ENCODE results near the gene NOL3. TPM values are rescaled to one million over a fixed set of nuclear protein-coding genes. Genes with fewer than 3 reads are reported as not detected.

Gene NOL3
- total RNA-seq, 1 experiment from 2014 or later: 14.1 TPM

DNA sequence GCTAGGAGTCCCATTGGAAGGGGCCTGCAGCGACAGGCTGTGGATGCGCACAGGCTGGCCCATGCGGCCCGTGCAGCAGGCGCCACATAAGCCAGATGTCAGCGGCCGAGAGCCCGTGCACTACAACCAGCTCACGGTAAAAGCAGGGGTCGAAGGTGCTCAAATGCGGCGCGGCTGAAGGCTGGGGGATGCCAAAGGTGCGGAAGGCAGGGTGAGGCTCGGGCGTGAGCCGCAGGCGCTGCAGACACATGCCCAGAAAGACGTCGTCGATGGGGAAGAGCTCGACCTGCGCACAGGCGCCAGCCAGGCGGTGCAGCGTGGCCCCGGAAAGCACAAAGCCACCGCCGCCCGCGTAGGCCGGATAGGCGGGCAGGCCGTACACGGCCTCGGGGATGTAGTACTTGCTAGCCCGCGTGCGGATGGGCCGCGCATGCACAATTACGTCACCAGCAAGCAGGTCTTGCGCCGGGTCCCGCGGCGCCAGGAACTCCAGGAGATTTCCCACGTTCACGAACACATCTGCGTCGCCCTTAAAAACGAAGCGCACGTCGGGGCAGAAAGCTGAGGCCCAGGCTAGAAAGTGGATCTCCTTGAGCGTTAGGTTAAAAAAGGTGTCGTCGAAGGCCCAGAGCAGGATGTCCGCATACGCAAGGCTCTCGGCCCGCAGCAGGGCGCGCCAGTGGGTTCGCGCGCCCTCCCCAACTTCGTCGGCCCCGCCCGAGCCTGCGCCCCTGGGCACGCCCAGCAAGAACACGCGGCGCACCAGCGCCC lies 20.9 kb upstream of the NOL3 start:
- Histone ChIP-seq H3K36me3 (peaks cover 25% of the 10 kb centered on the region; the same call in 1 of the 2 replicates), H3K4me3 (no peak overlapping the region)
- DNase-seq: no peak

DNA sequence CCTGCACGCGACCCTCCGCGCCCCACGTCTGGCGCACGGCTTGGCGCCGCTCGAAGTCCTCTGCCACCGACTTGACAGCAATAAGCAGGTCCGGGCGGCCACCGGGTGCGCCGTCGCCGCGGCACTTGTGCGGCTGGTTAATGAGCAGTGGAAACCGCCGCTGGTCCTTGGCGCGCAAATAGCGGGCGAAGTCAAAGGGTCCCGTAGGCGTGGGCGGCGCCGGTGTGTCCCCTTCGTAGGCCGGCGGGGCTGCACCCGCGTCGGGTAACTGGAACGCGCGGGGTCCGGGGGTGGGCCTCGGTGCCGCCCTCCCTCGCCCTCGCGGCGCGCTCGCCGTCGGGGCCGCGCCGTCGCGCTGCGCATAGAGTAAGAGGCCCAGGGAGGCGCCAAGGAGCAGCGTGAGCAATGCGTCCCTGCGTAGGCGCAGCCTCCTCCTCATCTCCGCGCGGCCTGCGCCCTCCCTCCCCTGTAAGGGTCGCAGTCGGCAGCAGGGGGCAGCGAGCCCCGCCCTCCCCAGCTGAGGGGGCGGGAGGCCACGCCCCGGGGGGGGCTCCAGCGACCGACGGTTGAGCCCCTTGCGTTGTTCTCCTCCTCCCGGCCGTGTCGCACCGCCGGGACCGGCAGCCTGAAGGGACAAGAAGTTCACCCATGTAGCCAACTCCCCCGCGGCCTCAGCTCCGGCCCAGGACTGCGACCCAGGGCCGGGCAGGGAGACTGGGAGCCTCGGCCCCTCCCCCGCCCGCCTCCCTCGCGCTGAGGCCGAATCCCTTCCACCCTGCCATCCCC lies 20.1 kb upstream of the NOL3 start:
- H3K4me1 ChIP-seq: peaks cover 6% of the 10 kb centered on the region; the same call in 1 of the 2 replicates
- no peaks in the 10 kb centered on the region for H3K9me3 ChIP-seq (replicated peaks)
- H3K27me3 ChIP-seq: no peaks in the 10 kb centered on the region
- peak in 1 of 2 experiments; percentile 61 for DNase-seq
- H3K36me3 ChIP-seq: peaks cover 22% of the 10 kb centered on the region; the same call in 1 of the 2 replicates
- peak overlapping the region; percentile 67 for H3K4me3 ChIP-seq
- H3K27ac ChIP-seq: peak overlapping the region; percentile 71

More for the DNA sequence above, 20.9 kb upstream of the NOL3 start:
- H3K9me3 ChIP-seq (replicated peaks): no peaks in the 10 kb centered on the region
- no peak overlapping the region for H3K27ac ChIP-seq
- H3K27me3 ChIP-seq: no peaks in the 10 kb centered on the region
- H3K4me1 ChIP-seq: peaks cover 6% of the 10 kb centered on the region; the same call in 1 of the 2 replicates

DNA sequence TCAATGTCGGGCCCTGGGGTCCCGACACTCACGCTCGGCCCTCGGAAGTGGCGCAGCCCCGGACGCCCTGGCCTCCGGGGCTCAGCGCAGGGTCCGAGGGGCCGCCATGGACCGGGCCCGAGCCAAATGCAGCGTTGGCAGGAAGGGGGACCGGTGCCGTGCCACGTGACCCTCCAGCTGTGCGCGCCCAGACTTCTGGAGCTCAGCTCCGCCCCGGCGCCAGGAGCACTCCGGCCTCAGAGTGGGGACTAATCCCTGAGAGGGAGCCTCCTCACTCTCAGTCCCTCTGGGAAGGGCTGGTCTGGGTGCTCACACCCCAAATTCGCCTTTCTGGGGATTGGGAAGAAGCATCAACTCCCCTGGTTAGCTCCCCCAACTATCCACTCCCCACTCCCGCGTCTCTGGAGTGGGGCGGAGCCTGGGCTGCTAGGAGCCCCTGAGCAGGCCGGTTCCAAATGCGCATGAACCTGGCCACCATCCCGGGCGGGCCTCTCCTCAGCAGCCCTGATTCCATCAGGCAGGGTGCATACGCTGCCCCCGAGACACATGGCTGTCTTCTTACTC lies 19.4 kb upstream of the NOL3 start, which contains the start of gene B3GNT9:
TSS of gene B3GNT9 (minus strand) at position 166 of the 564 bp plus-strand sequence. CDS start 513 bp downstream, outside the sequence.
- peaks cover 15% of the 10 kb centered on the region; the same call in 1 of the 2 replicates for H3K36me3 ChIP-seq
- peak within 1 kb of the TSS; percentile 71 for H3K27ac ChIP-seq
- peak; percentile 89 to 91 for DNase-seq
- peaks cover 6% of the 10 kb centered on the region; the same call in 1 of the 2 replicates for H3K4me1 ChIP-seq
- peaks cover 4% of the 10 kb centered on the region; the same call in 1 of the 2 replicates for H3K27me3 ChIP-seq
- H3K4me3 ChIP-seq: peak within 1 kb of the TSS; percentile 67
- no peaks in the 10 kb centered on the region for H3K9me3 ChIP-seq (replicated peaks)

DNA sequence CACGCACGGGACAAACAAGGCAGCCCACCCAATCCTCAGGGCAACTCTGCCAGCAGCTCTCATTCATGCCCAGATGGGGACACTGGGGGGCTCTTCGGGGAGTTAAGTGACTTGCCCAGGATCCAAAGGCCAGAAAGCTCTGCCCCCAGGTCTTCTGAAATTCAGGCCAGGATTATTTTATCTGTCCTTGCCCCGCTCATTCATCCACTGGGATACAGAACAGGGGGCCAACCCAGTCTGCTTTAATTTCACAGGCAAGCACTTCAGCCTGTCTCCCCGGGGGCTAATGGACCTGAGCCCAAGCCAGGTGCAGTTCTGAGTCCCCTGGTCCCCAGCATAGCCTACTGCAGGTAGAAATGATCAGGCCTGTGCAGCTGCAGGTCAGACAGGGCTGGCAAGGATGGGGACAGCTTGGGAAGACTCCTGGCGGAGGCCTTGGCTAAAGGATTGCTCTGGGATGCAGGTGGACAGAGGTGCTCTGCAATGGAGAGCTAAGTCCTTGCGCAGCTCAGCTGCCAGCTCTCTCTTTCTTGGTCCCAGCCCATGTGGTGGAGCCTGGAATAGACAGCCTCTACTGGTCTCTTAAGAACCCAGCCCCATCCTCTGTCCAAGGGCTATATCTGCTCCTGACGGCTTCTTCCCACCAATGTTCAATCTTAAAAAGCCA lies 18.8 kb upstream of the NOL3 start:
- Histone ChIP-seq H3K4me1 (peaks cover 6% of the 10 kb centered on the region; the same call in 1 of the 2 replicates), H3K9me3 (replicated peaks) (no peaks in the 10 kb centered on the region), H3K27ac (peak overlapping the region; percentile 71; the same call in 1 of the 2 replicates), H3K27me3 (peaks cover 4% of the 10 kb centered on the region; the same call in 1 of the 2 replicates), H3K36me3 (peaks cover 11% of the 10 kb centered on the region; the same call in 1 of the 2 replicates), H3K4me3 (peak overlapping the region; percentile 67)
- peak in 1 of 2 experiments; percentile 29 for DNase-seq

- H3K4me3 ChIP-seq: no peak overlapping the region
These were observed 15.6 kb upstream of the NOL3 start for GRCh38 chr16:67154578-67155294.

GRCh38 chr16:67155295-67156142 lies 14.8 kb upstream of the NOL3 start:
- Histone ChIP-seq H3K9me3 (replicated peaks) (no peaks in the 10 kb centered on the region), H3K4me3 (no peak overlapping the region), H3K36me3 (no peaks in the 10 kb centered on the region), H3K27me3 (peaks cover 4% of the 10 kb centered on the region; the same call in 1 of the 2 replicates), H3K4me1 (peaks cover 13% of the 10 kb centered on the region; the same call in 1 of the 2 replicates), H3K27ac (no peak overlapping the region)
- peak; percentile 72 to 85 for DNase-seq

More at GRCh38 chr16:67154578-67155294, 15.6 kb upstream of the NOL3 start:
- H3K27ac ChIP-seq: no peak overlapping the region
- no peaks in the 10 kb centered on the region; the same call in 1 of the 2 replicates for H3K36me3 ChIP-seq
- peaks cover 10% of the 10 kb centered on the region; the same call in 1 of the 2 replicates for H3K4me1 ChIP-seq
- H3K27me3 ChIP-seq: peaks cover 4% of the 10 kb centered on the region; the same call in 1 of the 2 replicates
- no peaks in the 10 kb centered on the region for H3K9me3 ChIP-seq (replicated peaks)
- DNase-seq: no peak

DNA sequence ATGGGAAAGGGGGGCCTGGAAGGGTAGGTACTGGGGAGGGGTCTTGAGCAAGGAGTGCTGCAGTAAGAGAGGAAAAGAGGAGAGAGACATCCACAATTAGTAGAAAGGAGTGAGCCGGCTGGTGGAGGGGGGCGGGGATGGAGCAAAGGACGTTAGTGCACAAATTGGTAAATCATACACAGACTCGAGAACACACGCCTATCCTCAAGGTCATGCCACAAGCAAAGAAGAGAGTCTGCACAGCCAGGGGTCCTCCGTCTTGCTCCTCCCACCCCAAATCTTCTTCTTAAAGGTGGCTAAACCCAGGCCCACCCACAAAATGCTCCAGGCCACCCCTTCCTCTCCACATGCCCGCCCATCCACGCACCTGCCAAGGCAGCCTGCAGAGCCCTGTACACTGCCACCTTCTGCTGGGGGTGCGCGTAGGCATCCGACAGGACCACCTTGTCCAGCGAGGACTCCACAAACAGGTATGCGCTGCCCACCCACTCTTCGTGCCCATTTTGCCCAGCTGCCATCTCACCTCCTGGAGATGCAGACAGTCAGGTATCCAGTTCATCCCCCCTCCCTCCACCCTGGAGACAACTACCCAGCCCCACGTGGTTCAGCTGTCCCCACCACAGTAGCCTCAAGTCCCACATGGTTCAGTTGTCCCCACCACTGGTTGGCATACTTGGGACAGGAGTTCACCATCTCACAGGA lies 14.0 kb upstream of the NOL3 start:
- Histone ChIP-seq H3K4me1 (peaks cover 13% of the 10 kb centered on the region; the same call in 1 of the 2 replicates), H3K27ac (no peak overlapping the region), H3K27me3 (peaks cover 4% of the 10 kb centered on the region; the same call in 1 of the 2 replicates), H3K9me3 (replicated peaks) (no peaks in the 10 kb centered on the region), H3K4me3 (no peak overlapping the region), H3K36me3 (no peaks in the 10 kb centered on the region)
- DNase-seq: no peak

GRCh38 chr16:67157106-67157748 lies 13.1 kb upstream of the NOL3 start:
- H3K4me3 ChIP-seq: no peak overlapping the region
- no peaks in the 10 kb centered on the region for H3K9me3 ChIP-seq (replicated peaks)
- peaks cover 7% of the 10 kb centered on the region; the same call in 1 of the 2 replicates for H3K4me1 ChIP-seq
- no peak for DNase-seq
- peaks cover 4% of the 10 kb centered on the region; the same call in 1 of the 2 replicates for H3K27me3 ChIP-seq
- H3K36me3 ChIP-seq: no peaks in the 10 kb centered on the region
- no peak overlapping the region for H3K27ac ChIP-seq

DNA sequence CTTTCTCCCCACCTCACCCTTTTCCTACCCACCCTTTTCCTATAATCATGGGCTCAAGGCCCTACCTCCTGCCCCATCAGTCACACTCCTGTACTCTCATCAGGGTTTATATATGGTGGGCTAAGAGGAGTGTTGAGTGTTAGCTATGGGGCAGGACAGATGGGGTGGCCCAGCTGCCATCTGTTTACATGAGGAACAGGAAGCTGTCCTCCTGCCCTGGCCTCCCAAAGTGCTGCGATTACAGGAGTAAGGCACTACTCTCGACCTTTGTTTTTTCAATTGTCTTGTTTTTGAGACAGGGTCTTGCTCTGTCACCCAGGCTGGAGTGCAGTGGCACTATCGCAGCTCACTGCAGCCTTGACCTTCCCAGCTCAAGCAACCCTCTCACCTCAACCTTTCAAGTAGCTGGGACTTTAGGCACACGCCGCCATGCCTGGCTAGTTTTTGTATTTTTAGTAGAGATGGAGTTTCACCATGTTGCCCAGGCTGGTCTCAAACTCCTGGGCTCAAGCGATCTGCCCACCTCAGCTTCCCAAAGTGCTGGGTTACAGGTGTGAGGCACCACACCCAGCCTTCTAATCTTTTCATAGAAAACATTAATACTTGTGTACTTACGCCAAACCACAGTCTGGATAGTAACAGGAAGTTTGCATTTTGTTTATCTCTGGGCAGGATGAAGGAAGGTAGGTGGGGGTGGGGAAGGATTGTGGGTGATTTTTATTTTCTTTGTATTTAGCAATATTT lies 12.3 kb upstream of the NOL3 start:
- DNase-seq: no peak
- Histone ChIP-seq H3K4me1 (peaks cover 7% of the 10 kb centered on the region; the same call in 1 of the 2 replicates), H3K27me3 (peaks cover 4% of the 10 kb centered on the region; the same call in 1 of the 2 replicates), H3K27ac (no peak overlapping the region), H3K4me3 (no peak overlapping the region), H3K36me3 (no peaks in the 10 kb centered on the region), H3K9me3 (replicated peaks) (no peaks in the 10 kb centered on the region)

- Histone ChIP-seq H3K9me3 (replicated peaks) (no peaks in the 10 kb centered on the region), H3K27me3 (peaks cover 4% of the 10 kb centered on the region; the same call in 1 of the 2 replicates), H3K4me1 (peaks cover 7% of the 10 kb centered on the region; the same call in 1 of the 2 replicates), H3K27ac (no peak overlapping the region), H3K4me3 (peak overlapping the region; percentile 87), H3K36me3 (no peaks in the 10 kb centered on the region)
- DNase-seq: peak; percentile 42 to 50
These were observed 11.4 kb upstream of the NOL3 start for GRCh38 chr16:67158637-67159600.

Data from SJCRH30 (cell line).